GM12865 (cell line): Measurements from ENCODE around the gene ARGLU1.
"Not testable (repeated sequence)": the region's sequence is repeated elsewhere in the genome, so short reads cannot be mapped to it uniquely, and the experiment has no call there.

Source experiments
- DNase-seq: peaks from one replicate; pipeline ENCODE4 v3.0.0; 2010; ENCODE audit warnings: low read depth
- H3K4me3 ChIP-seq: 2 replicates; pipeline ENCODE4 v1.5.1; 2011; ENCODE audit warnings: mild to moderate bottlenecking, low read depth, low read length, control low read depth
- TF ChIP-seq, protein P1 (sequence below): IDR thresholded peaks from 2 replicates; pipeline ENCODE4 v1.5.1; 2011; ENCODE audit warnings: low read length, control low read depth, low read depth, inconsistent platforms; ENCODE audit not compliant: insufficient read depth; ENCODE audit errors: missing control alignments

Gene ARGLU1

DNA sequence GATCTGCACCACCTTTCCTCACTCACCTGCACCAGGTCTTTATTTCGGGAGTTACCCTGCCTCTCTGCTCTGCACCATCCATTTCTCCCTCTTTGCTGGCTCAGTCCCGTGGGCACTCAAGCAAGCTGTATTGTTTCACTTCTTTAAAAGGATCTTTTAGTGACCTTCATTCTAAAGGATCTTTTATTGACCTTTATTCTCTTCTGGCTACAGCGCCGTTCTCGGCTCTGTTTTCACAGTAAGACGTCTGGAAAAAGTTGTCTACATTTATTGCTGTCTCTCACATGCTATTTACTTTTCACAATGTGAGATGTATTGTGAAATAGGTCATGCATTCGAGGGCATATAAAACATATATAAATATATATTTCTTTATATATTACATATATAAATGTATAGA lies 35.6 kb upstream of the ARGLU1 start:
- no peak overlapping the region for H3K4me3 ChIP-seq
- TF ChIP-seq, protein P1, sequence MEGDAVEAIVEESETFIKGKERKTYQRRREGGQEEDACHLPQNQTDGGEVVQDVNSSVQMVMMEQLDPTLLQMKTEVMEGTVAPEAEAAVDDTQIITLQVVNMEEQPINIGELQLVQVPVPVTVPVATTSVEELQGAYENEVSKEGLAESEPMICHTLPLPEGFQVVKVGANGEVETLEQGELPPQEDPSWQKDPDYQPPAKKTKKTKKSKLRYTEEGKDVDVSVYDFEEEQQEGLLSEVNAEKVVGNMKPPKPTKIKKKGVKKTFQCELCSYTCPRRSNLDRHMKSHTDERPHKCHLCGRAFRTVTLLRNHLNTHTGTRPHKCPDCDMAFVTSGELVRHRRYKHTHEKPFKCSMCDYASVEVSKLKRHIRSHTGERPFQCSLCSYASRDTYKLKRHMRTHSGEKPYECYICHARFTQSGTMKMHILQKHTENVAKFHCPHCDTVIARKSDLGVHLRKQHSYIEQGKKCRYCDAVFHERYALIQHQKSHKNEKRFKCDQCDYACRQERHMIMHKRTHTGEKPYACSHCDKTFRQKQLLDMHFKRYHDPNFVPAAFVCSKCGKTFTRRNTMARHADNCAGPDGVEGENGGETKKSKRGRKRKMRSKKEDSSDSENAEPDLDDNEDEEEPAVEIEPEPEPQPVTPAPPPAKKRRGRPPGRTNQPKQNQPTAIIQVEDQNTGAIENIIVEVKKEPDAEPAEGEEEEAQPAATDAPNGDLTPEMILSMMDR = no peak

DNA sequence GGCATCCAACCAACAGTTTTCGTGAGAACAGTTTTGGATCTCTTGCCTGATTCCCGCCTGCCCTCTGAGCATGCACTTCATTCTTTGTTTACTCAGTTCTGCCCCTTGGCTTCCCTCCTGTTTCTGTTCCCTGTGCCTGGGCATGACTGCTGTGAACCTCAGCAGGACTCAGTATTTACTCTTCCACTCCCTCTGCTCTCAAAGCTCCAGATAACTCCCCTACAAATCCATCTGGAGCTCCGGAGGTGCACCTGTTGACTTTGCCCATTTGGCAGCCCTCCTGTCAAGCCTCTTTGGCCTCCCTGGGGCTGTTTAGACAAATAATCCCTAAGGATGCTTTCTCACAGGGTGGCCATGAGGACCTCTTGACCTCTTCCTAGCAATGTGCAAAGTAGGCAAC lies 34.2 kb upstream of the ARGLU1 start:
- H3K4me3 ChIP-seq = no peak overlapping the region
- TF ChIP-seq, protein P1 = no peak
- DNase-seq = no peak

More for the DNA sequence above, 35.6 kb upstream of the ARGLU1 start:
- no peak for DNase-seq

DNA sequence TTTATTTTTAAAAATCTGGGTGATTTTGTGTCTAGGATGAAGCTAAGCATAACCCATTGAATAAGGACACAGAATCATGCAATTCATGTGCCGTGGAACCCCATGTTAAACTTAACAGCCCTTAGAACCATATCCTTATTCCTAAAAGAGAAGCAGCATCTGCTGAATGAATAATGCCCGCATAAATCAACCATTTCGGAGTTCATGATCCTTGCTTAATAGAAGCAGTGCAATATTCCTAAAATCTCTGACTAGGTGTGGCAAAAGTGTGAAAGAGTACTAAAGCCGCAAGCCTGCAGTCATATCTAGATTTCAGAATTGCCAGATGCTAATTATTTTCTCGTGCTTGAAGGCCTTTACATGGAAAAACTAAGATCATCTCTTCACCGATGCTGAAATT lies 33.6 kb upstream of the ARGLU1 start:
- TF ChIP-seq, protein P1 = no peak
- no peak for DNase-seq
- H3K4me3 ChIP-seq = no peak overlapping the region

DNA sequence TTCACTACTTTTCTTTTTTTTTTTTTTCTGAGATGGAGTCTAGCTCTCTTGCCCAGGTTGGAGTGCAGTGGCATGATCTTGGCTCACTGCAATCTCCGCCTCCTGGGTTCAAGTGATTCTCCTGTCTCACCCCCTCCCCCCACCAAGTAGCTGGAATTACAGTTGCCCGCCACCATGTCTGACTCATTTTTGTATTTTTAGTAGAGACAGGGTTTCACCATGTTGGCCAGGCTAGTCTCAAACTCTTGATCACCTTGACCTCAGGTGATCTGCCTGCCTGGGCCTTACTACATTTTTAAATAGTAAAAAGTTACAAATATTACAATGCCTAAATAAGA lies 32.8 kb upstream of the ARGLU1 start:
- DNase-seq, H3K4me3 ChIP-seq: not testable (repeated sequence)

DNA sequence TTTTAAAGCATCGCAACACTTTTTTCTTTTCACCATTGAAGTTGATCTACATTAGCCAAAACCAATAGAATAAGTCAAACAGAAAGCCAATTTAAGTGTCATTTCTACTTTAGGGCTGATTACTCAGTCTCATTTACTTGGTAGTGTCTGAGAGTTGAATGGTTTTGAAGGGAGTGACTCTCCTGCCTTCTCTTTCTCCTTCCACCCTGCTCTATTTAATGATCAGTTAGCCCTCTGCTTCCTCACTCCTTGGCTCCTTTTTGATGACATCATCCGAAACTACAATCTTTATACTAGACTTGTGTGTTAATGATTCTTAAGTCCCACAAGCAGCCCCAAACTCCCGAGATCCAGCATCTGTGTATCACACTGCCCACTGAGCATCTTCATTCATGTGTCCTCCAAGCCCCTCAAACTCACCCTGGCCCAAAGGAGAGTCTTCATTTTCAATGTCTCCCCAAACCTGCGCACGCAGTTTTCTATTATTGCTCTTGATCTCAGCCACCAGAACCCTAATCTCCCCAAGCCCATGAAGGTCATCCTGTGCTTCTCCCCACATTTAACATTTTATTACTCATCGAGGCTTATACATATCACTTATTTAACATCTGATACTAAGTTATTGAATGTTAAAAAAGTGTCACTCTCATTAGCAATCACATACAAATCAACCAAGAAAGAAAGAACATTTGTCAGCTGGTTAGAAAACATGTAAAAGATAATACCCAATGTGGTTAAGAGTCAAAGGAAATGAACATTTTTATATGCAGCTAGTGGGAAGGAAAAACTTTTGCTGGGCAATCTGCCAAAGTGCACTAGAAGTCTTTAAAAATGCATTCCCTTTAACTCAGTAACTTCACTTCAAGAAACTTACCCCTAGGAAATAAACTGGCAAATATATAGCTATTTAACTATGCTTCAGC lies 32.2 kb upstream of the ARGLU1 start:
- TF ChIP-seq, protein P1 = no peak
- H3K4me3 ChIP-seq = no peak overlapping the region
- no peak for DNase-seq

DNA sequence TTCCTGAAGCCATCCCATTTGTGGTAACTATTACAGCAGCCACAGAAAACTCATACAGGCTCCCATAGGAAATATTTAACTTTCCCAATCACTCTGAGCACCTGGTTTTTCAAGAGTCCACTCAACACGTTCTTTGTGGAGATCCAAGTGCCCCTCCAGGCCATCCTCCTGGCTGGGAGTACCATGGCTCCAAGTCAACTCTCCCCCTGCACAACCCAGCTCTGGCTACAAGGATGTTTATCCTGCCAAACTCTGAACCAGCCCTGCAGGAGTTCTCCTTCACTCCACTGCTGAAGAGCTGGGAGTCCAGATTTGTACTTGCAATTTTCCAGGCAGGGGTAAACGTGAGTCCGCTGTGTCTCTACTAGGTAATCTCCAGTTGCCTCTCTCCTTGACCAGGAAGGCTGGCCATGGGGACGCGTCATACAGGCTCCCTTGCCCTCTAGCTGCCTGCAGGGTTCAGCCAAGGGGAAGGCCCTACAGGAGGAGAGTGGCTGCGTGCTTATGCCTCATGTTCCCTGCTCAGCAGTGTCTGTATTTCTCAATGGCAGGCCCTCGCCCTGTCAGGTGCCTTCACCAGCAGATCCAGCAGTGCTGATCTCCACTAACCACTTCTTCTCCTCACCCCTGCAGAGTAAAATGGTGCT lies 29.9 kb upstream of the ARGLU1 start:
- TF ChIP-seq, protein P1 = no peak
- no peak overlapping the region for H3K4me3 ChIP-seq
- no peak for DNase-seq

DNA sequence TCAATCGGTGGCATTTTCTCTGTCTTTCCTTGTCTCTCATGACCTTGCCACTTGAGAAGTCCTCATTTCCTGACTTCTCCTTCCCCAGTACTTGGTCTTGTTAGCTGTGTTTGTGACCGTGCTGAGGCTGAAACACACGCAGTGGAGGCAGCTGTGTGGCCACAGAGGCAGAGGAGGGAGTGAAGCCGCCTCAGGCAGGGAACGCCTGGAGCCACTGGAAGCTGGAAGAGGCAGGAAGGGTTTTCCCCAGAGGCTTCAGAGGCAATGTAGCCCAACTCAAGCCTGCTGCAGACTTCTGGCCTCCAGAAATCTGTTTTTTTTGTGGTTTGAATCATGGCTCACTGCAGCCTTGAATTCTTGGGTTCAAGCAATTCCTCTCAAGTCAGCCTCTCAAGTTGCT lies 29.2 kb upstream of the ARGLU1 start:
- TF ChIP-seq, protein P1 = no peak
- DNase-seq = no peak
- H3K4me3 ChIP-seq = no peak overlapping the region
